ENCODE data around the gene VWA2.
A peak's percentile ranks its signal among the peaks of the same experiment; 100 is the strongest.

VWA2 gene

DNA sequence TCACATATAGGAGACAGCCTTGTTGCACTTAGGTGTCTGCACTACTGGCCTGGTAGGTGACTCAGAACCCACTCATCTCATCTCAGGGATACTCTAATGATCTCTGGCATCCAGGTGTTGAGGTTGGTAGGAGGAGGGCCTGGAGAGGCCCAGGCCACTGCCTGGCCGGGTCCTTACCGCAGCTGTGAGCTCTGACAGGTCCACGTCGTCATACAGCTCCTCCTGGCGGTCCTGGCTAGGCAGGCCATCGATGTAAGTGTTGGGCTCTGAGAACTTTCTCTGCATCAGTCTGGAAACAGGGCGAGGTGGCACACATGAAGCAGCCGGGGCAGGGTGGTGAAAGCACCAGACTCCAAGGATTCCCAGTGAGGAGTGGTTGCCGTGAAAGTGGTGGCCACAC lies 62.1 kb downstream of the VWA2 start:
- no peak for DNase-seq

DNA sequence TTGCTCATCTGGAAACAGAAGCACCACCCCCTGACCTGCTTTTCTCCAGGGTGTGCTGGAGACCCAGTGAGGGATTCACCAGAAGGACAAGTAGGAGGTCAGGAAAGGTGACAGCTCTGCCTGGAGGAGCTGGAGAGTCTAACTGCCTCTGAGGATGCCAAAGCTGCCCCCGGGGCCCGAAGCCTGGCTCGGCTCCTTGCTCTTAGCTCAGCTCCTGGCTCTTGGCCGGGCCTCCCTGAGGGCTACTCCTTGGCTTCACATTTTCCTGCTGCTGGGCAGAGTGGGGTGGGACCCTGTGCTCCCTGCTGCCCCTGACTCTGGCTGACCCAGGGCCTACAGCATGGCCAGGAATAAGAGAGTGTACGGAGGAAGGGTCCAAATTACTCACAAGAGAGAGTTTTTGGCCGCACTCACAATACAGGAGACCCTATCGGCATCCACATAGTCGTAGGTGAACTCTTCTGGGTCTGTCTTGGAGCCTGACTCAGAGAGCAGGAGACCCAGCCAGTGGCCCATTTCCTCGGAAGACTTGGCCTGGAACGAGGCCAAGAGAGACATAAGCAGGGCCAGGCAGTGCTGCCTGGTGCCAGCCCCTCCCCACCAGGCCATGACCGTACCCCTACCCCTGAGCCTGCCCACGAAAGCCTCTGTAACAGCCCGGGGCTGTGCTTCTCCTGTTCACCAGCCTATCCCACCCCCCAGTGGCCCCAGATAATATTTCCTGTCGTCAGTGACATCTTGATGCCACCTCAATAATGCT lies 63.1 kb downstream of the VWA2 start:
- DNase-seq = no peak

DNA sequence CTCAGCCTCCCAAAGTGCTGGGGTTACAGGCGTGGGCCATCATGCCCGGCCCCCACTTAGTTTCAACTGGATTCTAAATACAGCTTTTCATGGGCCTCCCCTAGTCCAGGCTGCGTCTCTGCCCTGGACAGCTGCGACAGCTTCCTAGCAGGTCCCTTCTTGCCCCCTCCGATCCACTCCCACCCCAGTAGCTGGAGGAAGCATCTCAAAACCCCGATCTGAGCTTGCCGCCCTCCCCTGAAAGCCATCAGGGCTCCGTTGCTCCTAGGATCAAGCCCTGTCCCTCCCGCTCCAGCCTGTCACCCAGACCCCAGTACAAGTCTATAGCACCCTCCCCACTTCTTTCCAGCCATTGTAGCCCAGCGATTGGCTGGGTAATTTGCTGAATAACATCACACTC lies 64.5 kb downstream of the VWA2 start:
- DNase-seq = no peak

DNA sequence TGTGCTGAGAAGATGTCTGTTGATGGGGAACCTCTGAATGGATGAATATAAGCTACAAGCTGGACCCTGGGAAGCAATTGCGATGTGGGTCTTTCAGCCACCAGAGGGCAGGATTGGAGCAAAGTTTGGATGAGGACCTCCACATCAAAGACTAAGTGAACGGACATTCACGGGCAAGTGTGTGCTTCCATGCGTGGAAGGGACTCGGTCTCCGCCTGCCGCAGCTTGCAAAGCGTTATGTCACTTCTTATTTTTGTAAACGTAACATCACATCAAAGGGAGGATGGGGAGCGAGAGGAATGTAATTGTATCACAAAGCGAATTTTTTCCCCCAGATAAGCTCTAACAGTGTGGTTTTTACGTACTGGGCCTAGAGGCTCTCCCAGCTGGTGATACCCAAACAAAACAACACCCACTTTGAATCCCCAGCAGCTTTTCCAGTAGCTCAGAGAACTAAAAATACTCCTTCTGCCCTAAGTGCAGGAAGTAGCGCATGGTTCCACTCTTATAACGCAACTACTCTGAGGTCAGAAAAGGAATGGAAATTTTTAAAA lies 65.0 kb downstream of the VWA2 start:
- peak; percentile 92 for DNase-seq

DNA sequence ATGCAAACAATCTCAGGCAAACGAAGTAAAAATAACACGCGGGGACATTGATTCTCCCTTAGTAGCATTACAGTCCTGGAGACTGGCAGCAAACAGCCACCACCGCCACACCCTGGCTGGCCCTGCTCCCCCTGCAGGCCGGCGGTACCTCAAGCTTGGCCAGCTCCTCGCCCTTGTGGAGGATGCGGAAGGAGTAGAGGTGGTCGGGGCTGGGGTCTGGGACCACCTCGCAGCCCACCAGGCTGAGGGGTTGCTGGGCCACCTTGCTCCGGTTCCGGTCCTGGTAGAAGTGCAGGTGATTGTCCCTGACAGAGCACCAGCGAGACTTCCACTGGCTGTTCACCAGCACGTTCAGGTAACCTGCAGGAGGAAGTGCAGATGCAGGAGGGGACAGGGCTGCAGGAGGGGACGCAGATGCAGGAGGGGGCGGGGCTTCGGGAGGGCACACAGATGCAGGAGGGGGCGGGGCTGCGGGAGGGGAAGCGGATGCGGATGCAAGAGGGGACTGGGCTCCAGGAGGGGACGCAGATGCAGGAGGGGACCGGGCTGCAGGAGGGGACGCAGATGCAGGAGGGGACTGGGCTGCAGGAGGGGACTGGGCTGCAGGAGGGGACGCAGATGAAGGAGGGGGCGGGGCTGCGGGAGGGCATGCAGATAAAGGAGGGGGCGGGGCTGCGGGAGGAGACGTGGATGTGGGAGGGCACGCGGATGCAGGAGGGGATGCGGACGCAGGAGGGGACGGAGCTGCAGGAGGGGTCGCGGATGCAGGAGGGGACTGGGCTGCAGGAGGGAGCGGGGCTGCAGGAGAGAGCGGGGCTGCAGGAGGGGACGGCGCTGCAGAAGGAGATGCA lies 65.7 kb downstream of the VWA2 start:
- no peak for DNase-seq

DNA sequence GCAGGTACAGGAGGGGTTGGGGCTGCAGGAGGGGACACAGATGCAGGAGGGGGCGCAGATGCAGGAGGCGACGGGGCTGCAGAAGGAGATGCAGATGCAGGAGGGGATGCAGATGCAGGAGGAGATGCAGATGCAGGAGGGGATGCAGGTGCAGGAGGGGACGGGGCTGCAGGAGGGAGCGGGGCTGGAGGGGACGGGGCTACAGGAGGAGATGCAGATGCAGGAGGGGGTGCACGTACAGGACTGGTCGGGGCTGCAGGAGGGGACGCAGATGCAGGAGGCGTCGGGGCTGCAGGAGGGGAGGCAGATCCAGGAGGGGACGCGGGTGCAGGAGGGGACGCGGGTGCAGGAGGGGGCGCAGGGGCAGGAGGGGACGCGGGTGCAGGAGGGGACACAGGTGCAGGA lies 66.5 kb downstream of the VWA2 start:
- DNase-seq = no peak

DNA sequence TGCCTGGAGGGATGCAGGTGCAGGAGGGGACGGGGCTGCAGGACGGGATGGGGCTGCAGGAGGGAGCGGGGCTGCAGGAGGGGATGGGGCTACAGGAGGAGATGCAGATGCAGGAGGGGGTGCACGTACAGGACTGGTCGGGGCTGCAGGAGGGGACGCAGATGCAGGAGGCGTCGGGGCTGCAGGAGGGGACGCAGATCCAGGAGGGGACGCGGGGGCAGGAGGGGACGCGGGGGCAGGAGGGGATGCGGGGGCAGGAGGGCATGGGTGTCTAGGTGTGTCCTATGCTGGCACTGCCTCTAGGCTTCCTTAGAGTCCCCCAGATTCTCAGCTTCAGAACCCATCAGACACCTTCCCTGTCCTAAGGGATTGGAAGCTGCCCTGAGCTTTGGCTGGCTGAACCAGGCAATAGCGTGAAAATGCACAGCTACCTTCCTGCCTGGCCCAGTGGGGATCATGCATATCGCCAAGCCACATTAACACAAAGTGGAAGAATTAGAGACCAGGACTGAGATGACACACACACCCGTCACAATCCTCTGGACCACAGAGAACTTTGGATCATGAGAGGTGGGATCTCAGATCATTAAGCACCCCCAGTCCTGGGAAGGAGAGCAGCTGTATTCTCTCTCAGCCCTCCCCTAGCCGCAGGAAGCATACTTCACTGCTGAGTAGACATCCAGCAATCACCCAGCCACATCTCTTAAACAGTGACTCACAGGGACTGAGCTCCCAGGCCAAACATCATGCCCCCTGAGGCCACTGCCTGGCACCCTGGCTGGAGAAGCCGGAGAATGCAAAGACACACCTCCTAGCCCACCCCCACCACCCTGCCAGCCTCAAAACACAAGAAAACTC lies 67.3 kb downstream of the VWA2 start:
- peak; percentile 99 for DNase-seq

DNA sequence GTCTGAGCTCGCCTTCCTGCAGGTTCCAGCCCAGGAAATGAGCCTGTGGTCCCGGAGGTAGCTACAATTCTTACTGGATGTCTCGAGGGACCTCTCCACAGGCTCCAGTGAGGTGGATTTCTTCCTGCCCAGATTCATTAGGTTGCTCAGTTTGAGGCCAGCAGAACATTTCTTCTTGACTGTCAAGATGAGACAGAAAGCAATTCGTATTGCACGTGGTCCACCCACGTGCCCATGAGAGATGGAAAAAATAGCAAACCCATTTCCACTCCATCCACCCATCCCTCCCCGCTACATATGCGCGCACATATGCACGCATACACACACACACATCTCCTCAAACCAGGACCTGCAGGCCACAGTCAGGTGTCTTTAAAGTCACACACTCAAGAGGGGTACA lies 68.7 kb downstream of the VWA2 start:
- DNase-seq = peak; percentile 18

DNA sequence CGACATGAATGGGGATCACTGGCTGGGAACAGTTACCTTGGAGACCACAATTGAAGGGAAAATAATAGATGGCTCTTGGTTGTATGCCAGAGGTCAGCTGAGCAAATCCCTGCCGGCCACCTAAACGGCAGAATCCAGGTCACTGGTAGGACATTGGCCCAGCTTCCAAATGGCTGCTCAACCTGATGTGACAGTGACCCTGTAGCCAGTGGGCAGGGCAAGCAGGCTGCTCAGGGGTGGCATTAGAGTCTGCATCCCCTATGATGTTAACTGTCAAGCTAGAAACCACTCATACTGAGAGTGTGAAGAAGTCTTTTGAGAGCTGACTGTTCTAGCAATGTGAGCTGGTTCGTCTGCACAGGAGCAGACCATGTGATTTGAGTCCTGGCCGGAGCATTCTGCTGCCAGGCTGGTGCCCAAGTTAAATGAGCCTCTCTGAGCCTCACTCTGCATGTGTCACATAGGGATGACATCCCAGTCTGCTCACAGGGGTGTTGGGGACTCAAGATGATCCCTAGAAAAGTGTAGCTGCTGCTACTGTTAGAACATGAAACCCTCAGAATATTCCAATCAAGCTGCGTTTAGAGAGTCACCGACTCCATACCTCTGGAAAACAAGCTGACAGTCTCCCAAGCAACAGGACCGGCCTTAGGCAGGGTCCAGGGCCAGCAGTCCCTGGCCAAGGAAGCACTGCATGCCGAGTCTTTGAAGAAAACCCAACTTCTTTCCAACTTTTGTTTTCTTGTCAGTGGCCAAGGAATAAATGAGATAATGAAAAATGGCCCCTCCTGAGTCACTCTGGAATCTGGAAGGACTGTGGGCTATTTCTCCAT lies 69.7 kb downstream of the VWA2 start:
- DNase-seq = peak; percentile 48

DNA sequence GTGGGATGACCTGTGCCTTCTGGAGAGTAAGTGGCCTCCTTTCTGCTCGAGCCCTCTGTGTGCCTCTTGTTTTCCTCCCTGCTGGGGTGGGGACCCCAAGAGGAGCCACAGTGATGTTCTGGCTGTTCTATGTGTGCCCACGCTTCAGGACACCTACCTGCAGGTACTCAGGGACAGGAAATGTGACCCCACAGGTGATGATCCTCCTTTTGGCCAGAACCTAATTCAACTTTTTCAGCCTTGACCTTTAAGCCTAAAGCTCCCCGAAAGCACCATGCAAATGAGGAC lies 70.3 kb downstream of the VWA2 start:
- DNase-seq = no peak

DNA sequence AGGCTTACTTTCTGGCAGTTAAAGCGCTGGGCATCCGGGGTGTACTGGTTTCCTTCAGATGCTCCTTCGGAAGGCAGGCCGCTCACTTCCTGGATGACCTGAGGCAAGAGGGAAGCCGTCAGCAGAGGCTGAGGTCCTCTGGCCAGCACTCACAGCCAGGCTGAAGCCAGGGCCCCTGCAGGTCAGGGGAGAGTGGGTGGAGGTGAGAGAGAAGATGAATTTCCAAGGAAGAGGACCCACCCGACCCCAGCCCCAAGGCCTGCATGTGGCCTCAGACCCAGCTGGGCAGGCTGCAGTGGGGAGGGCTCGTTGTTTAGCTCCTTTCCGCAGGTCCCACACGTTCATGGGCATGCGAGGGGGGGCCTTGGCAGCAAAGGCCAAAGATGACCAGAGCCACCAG lies 71.3 kb downstream of the VWA2 start:
- DNase-seq = no peak

DNA sequence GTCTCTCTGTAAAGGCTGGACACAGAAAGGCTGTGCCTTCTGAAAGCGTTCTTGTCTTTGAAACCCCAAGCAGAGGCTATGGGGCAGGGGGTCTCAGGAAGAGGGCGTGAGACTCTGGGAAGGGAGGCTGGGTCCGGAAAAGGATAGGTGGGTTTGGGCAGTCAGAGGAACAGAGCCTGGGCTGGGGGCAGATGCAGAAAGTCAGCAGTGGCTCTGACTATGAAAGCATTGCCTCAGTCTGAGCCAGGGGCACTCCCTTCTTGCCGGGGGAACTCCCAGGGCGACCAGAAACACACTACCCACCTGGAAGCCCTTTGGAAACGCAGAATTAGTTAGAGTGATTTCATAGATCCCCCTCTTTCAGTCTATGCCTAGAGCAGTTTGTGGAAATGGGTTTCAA lies 72.0 kb downstream of the VWA2 start:
- DNase-seq = no peak

DNA sequence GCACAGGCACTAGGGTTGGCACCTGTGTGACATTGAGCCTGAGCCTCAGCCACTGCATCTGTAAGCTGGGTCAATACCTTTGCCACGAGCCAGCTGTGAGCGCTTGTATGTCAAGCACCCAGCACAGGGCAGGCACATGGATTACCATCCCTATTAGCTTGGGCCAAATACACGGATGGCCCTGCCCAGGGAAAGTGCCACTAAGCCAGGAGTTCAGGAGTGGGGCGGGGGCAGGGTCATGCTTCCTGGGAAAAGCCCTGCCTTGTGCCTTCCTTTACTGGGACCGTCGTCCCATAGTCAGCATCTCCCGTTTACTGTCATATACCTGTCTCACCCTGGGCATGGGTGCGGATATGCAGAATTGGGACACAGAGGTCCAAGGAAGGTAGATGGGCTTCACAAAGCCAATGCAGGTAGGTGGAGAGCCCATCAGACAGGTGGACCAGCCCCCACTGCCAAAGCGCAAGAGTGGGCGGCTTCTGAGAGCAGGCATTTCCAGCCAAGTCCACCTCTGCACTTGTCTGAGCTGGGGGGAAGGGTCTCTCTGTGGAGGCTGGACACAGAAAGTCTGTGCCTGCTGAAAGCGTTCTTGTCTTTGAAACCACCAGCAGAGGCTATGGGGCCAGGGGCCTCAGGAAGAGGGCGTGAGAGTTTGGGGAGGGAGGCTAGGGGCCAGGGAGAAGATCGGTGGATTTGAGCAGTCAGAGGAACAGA lies 72.6 kb downstream of the VWA2 start:
- no peak for DNase-seq

DNA sequence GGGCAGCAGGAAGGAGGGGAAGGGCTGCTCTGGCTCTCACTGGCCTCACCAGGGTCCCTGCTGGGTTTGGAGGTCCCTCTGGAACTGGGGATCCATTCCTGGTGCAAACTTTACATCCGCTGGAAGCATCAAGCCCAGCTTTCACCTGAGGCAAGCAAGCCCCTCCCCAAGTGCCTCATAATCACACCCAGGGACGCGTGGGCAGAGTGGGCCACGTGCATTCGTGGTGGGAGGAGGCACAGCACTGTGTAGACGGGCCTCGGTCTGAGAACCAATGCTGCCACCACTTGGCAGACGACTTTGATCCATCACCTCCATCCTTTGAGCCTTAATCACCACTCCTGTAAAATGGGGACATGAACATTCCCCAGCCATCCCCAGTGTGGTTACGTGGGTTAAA lies 74.1 kb downstream of the VWA2 start:
- no peak for DNase-seq

DNA sequence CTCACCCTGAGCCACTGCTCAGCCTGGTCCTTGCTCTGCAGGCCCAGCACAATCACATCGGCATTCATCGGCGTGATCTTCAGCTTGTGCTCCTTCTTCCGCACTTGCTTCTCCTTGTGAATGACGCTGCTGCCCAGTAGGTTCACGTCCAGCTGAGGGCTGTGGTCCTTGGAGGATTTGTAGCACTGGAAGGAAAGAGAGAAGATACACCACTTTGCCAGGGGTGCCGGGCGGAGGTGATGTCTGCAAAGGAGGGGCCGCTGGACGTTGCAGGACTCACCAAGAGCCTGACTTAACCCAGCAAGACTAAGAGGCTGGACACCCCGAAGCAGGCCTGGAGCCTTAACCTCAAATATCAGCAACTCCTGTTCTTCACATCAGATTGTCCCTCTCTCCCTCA lies 74.8 kb downstream of the VWA2 start:
- no peak for DNase-seq

DNA sequence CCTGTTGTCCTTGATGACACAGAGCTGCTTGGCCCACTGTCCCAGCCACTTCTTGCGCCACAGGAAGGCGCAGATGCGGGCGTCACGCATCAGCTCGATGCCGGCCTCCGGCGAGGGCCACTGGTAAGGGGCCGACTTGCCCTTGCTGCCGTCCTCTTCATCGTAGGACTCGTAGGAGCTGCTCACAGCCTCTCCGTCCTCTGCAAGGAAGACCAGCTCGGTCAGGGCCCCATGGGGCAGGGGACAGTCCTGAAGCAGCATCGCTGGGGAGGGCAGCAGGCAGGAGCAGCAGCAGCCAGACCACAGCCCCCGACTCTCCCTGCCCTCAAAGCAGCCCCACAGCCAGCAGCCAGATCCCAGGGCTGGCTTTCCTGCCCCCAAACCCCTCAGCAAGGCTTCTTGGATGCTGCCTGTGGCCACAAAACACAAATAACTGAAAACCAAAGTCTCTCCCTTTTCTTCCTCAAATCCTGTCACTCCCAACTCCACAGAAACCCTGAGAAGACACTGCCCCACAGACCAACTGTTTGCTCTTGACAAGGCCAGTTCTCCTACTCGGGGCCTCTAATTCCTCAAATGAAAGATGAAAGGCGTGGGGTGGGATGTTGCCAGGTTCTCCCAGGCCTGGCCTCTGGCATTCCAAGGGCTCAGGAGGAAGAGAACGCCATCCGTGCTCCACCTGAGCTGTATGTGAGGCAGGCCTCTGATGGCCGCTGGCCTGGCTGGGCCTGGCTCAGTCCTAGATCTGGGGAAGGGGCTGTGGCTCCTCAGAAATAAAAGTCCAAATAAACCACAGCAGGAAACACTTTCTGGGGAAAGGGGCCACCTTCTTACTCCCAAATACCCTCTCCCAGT lies 76.7 kb downstream of the VWA2 start:
- DNase-seq = no peak

DNA sequence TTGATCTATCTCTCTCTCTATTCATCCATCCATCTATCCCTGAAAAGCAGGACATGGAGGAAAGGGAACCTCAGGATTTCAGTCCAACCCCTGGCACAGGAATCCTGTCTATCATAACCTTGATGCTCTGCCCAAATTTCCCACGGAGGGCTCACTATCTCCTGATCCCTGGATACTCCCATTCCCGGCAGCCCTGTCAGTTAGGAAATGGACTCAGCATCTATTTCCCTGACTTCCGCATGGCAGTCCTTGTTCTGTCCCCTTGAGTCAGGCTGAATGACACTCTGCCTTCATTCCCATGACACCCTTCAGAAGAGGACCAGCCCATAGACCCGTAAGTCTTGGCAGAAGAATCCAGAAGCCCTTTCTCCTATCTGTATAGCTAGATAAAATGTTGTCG lies 77.7 kb downstream of the VWA2 start:
- no peak for DNase-seq

DNA sequence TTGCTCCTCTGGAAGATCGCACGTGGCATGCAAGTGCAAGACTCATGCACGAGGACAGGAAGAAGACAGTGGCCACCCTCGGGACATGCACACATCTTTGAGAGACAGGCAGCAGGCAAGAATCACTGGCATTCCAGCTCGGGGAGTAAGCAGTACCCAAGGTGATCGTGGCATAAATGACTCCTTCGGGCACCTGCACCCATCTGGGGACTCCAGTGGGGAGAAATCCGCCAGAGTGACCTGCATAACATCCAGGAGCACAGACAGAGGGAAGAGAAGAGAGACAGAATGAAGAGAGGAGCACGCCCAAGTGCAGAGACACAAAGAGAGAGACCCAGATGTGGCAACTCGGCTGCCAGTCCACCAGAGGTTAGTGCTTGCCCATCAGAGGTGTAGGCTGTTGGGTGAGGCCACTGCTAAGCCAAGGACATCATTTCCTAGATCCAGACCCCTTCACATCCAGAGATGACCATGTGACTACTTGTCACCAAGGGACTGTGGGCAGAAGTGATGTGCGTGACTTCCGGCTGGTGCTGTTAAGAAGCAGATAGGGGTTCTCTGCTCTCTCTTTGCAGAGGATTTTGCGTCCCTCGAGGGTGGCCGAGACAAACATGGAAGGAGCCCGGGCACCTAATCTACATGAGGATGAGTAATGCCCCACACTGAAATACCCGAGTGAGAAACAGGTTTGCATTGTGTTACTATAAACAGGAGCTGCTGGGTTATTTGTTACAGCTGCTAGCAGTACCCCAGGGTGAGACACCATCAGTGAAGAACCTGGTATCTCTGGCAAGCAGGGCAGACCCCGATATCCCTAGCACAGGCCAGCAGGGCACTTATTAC lies 80.6 kb downstream of the VWA2 start:
- DNase-seq = no peak

All from fibroblast of skin of back (primary cell).